Measurements from ENCODE around the gene BBS12.
A peak's percentile ranks its signal among the peaks of the same experiment; 100 is the strongest.

Gene BBS12

GRCh38 chr4:122695226-122695625 lies 37.3 kb upstream of the BBS12 start:
- TF ChIP-seq CTCF (conservative IDR thresholded peaks at IDR 0.05) (no peak), ZFX (IDR thresholded peaks at IDR 0.05) (no peak)
- no peak overlapping the region for H3K27ac ChIP-seq

GRCh38 chr4:122700178-122700725 lies 32.3 kb upstream of the BBS12 start:
- peak overlapping the region; percentile 80 for H3K27ac ChIP-seq
- no peak for TF ChIP-seq CTCF (conservative IDR thresholded peaks at IDR 0.05)
- no peak for TF ChIP-seq ZFX (IDR thresholded peaks at IDR 0.05)

- no peak overlapping the region for H3K27ac ChIP-seq
- no peak for TF ChIP-seq CTCF (conservative IDR thresholded peaks at IDR 0.05)
- no peak for TF ChIP-seq ZFX (IDR thresholded peaks at IDR 0.05)
Observed at GRCh38 chr4:122701061-122701460, 31.4 kb upstream of the BBS12 start.

- peak overlapping the region; percentile 80; the same call in 1 of the 2 replicates for H3K27ac ChIP-seq
- TF ChIP-seq ZFX (IDR thresholded peaks at IDR 0.05) = no peak
- no peak for TF ChIP-seq CTCF (conservative IDR thresholded peaks at IDR 0.05)
Observed at GRCh38 chr4:122701965-122702364, 30.5 kb upstream of the BBS12 start.

- no peak for TF ChIP-seq CTCF (conservative IDR thresholded peaks at IDR 0.05)
- TF ChIP-seq ZFX (IDR thresholded peaks at IDR 0.05) = no peak
- peak overlapping the region; percentile 80 for H3K27ac ChIP-seq
Observed at GRCh38 chr4:122702939-122703338, 29.6 kb upstream of the BBS12 start.

- peak overlapping the region; percentile 80; the same call in 1 of the 2 replicates for H3K27ac ChIP-seq
Observed at GRCh38 chr4:122703868-122704267, 28.6 kb upstream of the BBS12 start.

GRCh38 chr4:122705009-122705408 lies 27.5 kb upstream of the BBS12 start:
- no peak for TF ChIP-seq CTCF (conservative IDR thresholded peaks at IDR 0.05)
- TF ChIP-seq ZFX (IDR thresholded peaks at IDR 0.05) = no peak

More at GRCh38 chr4:122703868-122704267, 28.6 kb upstream of the BBS12 start:
- no peak for TF ChIP-seq CTCF (conservative IDR thresholded peaks at IDR 0.05)
- TF ChIP-seq ZFX (IDR thresholded peaks at IDR 0.05) = no peak

More at GRCh38 chr4:122705009-122705408, 27.5 kb upstream of the BBS12 start:
- H3K27ac ChIP-seq = peak overlapping the region; percentile 12; the same call in 1 of the 2 replicates

Measured in C4-2B (cell line).